Panc1 (cell line): ENCODE measurements around the gene TTC9C. TPM values are rescaled to one million over a fixed set of nuclear protein-coding genes. Genes with fewer than 3 reads are reported as not detected.

Experiments used
- ATAC-seq: fragments of 200-7000 bp; cut with Tn5 transposase; 2 replicates; pipeline ENCODE4 v1.9.1; 2020; ENCODE audit warnings: mild to moderate bottlenecking, moderate library complexity
- BruUV-seq: library from RNA; stranded (reverse); fragments of 400-500 nt; replicated peaks from 2 replicates; lab custom pipeline; 2021; lab: Mats Ljungman, UMichigan
- CTCF ChIA-PET: fragments of 300-600 bp; sonication (Branson Sonifier 250); formaldehyde crosslinking; loops from one replicate; lab custom pipeline; 2022; ENCODE audit warnings: antibody characterized with exemption; lab: Charles Lee
- POLR2A ChIA-PET: fragments of 300-600 bp; sonication (Branson Sonifier 250); formaldehyde crosslinking; loops from one replicate; lab custom pipeline; 2022; ENCODE audit warnings: antibody characterized with exemption; lab: Charles Lee
- DNase-seq: peaks from one replicate; pipeline ENCODE4 v3.0.0-alpha.2; 2010; ENCODE audit warnings: low read depth, low spot score
- H3K27ac ChIP-seq: 2 replicates; pipeline ENCODE4 v1.5.1; 2011; ENCODE audit warnings: mild to moderate bottlenecking, low read length, inconsistent platforms
- H3K27me3 ChIP-seq: fragments of 200-500 bp; sonication (Bioruptor generic); 2 replicates; pipeline ENCODE4 v1.6.0; 2014; ENCODE audit warnings: low read length, inconsistent platforms; ENCODE audit not compliant: control insufficient read depth, insufficient read depth
- H3K36me3 ChIP-seq: fragments of 200-500 bp; sonication (Bioruptor generic); 2 replicates; pipeline ENCODE4 v1.5.1; 2014; ENCODE audit warnings: inconsistent platforms, mild to moderate bottlenecking, low read length, moderate library complexity; ENCODE audit not compliant: control insufficient read depth, insufficient read depth
- H3K4me1 ChIP-seq: 2 replicates; pipeline ENCODE4 v1.5.1; 2011; ENCODE audit warnings: inconsistent platforms, mild to moderate bottlenecking, low read length, moderate library complexity; ENCODE audit not compliant: control insufficient read depth, insufficient read depth
- H3K4me3 ChIP-seq, 2 experiments: 2 replicates each; pipeline ENCODE4 v1.5.1; 2011 to 2012; ENCODE audit warnings: low read depth in 2 of 2, low read length in 2 of 2, mild to moderate bottlenecking in 2 of 2, inconsistent platforms in 1 of 2, moderate library complexity in 1 of 2
- H3K9me3 ChIP-seq: fragments of 200-500 bp; sonication (Bioruptor generic); 2 replicates; pipeline ENCODE4 v1.5.1; 2014; ENCODE audit warnings: low read depth, mild to moderate bottlenecking, inconsistent platforms, low read length, moderate library complexity; ENCODE audit not compliant: control insufficient read depth, insufficient read depth
- POLR2AphosphoS5 ChIP-seq: IDR thresholded peaks from 2 replicates; pipeline ENCODE4 v1.6.1; 2012; ENCODE audit warnings: mild to moderate bottlenecking, low read depth, low read length, moderate library complexity
- SIN3A ChIP-seq: IDR thresholded peaks from 2 replicates; pipeline ENCODE4 v1.6.1; 2012; ENCODE audit warnings: low read depth, mild to moderate bottlenecking, low read length, moderate library complexity, borderline replicate concordance; ENCODE audit not compliant: insufficient read depth
- TCF7L2 ChIP-seq: IDR thresholded peaks from 2 replicates; pipeline ENCODE4 v1.6.1; 2011; ENCODE audit warnings: mild to moderate bottlenecking, low read depth, low read length, inconsistent platforms
- in situ Hi-C: cut with HindIII; loops from 2 replicates; pipeline ENCODE4 v1.10.0; 2016; ENCODE audit warnings: low sequenced_read_pairs, low pct_unique_long_range_greater_than_20kb
- intact Hi-C: fragments of 100-400 bp; cut with micrococcal nuclease; formaldehyde crosslinking; loops from one replicate; pipeline ENCODE4 v1.10.0; 2022; ENCODE audit not compliant: unreplicated experiment
- total RNA-seq: library from RNA; stranded (reverse); gene quantifications from one replicate; pipeline ENCODE4 v1.2.1, GENCODE V29; 2021; ENCODE audit not compliant: unreplicated experiment
- TF ChIP-seq, protein P1 (sequence below): fragments of 450-650 bp; IDR thresholded peaks from 2 replicates; pipeline ENCODE4 v1.5.1; 2017; ENCODE audit warnings: mild to moderate bottlenecking
- TF ChIP-seq, protein P2 (sequence below), 2 experiments: IDR thresholded peaks; 2 replicates each; pipeline ENCODE4 v1.6.1; 2011 to 2012; ENCODE audit warnings: low read depth in 2 of 2, control low read depth in 1 of 2, low read length in 1 of 2, mild to moderate bottlenecking in 1 of 2, moderate library complexity in 1 of 2; ENCODE audit not compliant: insufficient read depth in 1 of 2

Gene TTC9C
- total RNA-seq, 1 experiment from 2014 or later: 39.4 TPM

DNA sequence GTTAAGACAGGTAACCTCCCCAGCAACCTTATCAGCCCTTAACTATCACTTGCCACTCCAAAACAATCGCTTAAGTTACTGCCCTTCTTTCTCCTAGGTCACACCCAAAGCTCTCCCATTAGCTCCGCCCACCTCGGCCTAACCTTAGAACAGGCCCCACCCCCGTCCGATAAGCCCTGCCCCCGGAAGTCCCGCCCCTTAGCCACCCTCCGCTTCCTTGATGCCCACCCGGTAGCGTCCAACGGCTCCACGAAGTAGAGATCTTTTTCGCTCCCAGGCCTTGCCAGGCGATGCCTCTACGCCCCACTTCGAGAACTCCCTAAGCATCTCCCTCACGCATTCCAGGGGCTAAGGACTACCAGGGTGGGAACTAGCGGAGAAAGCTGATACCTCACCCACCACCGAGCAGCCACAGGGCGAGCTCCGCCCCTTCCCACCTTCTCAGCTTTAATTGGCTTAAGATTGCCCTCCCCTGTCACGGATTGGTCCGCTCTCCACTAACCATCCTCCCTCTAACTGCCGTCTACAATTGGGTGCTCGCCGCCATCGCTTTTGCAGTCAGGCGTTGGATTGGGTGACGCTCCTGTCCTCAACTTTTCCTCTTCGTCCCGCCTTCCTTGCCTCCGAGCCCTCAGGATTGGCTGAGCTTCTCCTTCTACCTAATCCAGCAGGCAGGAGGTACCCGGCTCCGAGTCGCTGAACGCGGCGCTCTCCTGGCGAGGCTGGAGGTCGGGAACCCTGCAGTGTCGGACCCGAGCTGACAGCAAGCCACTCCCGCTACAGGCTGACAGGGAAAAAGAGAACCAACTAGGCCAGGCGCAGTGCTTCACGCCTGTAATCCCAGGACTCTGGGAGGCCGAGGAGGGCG lies 25.7 kb downstream of the TTC9C start, which contains the start of gene ZBTB3:
ZBTB3 (minus strand) TSS at position 425 of the 868 bp plus-strand sequence. CDS start 496 bp downstream, outside the sequence.
- ChIA-PET CTCF (interaction anchor here (0.5 to 1.2 kb wide), 6 partner anchors 16 to 106 kb away, joined by 3 to 8 read pairs (median 5); partner anchors contain the start of genes LBHD1 and TAF6L), POLR2A (interaction anchor here (0.6 to 1.6 kb wide), 13 partner anchors 10 to 618 kb away, joined by 3 to 16 read pairs (median 4); partner anchors contain the start of genes HNRNPUL2 and TUT1)
- Histone ChIP-seq H3K4me3 (peak within 1 kb of the TSS; percentile 76 to 87), H3K9me3 (no peaks in the 10 kb centered on the region), H3K27me3 (no peaks in the 10 kb centered on the region), H3K4me1 (peaks cover 8% of the 10 kb centered on the region; the same call in 1 of the 2 replicates), H3K36me3 (no peaks in the 10 kb centered on the region), H3K27ac (peak within 1 kb of the TSS; percentile 98)
- TF ChIP-seq SIN3A (no peak; the same call in 1 of the 2 replicates), POLR2AphosphoS5 (peak; percentile 92)
- peak; percentile 98 for ATAC-seq
- in situ Hi-C loops (no loop called here), intact Hi-C loops (loop anchor here (5.0 kb wide), 1 partner anchor 418 kb away; no protein-coding TSS in a partner anchor)
- no TSS peak for BruUV-seq
- DNase-seq: peak; percentile 99

DNA sequence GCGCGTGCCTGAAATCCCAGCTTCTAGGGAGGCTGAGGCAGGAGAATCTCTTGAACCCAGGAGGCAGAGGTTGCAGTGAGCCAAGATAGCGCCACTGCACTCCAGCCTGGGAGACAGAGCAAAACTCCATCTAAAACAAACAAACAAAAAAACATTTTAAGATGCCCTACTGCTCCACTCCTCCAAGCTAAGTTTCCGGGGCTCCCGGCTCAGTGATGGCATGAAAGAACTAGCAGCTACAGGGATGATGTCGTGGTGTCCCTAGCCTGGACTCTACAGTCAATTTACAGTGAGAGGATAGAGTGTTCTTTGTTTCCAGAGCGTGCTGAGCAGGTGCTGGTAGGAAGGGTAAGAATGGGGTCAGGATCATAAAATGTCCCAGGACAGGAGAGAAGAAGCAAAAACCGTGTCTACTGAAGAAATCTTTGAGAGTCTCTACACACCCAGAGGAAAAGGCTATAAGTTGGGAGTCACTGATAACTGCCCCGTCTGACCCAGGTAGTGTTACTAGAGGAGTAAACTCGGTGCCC lies 26.9 kb downstream of the TTC9C start:
- Histone ChIP-seq H3K9me3 (no peaks in the 10 kb centered on the region), H3K4me3 (peak overlapping the region in 1 of 2 experiments; percentile 87; a peak in 1 of 4 replicates), H3K36me3 (no peaks in the 10 kb centered on the region), H3K27me3 (no peaks in the 10 kb centered on the region), H3K27ac (peak overlapping the region; percentile 98), H3K4me1 (peaks cover 8% of the 10 kb centered on the region; the same call in 1 of the 2 replicates)
- TF ChIP-seq TCF7L2 (no peak), SIN3A (no peak), POLR2AphosphoS5 (no peak)
- TF ChIP-seq, protein P1, sequence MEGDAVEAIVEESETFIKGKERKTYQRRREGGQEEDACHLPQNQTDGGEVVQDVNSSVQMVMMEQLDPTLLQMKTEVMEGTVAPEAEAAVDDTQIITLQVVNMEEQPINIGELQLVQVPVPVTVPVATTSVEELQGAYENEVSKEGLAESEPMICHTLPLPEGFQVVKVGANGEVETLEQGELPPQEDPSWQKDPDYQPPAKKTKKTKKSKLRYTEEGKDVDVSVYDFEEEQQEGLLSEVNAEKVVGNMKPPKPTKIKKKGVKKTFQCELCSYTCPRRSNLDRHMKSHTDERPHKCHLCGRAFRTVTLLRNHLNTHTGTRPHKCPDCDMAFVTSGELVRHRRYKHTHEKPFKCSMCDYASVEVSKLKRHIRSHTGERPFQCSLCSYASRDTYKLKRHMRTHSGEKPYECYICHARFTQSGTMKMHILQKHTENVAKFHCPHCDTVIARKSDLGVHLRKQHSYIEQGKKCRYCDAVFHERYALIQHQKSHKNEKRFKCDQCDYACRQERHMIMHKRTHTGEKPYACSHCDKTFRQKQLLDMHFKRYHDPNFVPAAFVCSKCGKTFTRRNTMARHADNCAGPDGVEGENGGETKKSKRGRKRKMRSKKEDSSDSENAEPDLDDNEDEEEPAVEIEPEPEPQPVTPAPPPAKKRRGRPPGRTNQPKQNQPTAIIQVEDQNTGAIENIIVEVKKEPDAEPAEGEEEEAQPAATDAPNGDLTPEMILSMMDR: no peak
- TF ChIP-seq, protein P2, sequence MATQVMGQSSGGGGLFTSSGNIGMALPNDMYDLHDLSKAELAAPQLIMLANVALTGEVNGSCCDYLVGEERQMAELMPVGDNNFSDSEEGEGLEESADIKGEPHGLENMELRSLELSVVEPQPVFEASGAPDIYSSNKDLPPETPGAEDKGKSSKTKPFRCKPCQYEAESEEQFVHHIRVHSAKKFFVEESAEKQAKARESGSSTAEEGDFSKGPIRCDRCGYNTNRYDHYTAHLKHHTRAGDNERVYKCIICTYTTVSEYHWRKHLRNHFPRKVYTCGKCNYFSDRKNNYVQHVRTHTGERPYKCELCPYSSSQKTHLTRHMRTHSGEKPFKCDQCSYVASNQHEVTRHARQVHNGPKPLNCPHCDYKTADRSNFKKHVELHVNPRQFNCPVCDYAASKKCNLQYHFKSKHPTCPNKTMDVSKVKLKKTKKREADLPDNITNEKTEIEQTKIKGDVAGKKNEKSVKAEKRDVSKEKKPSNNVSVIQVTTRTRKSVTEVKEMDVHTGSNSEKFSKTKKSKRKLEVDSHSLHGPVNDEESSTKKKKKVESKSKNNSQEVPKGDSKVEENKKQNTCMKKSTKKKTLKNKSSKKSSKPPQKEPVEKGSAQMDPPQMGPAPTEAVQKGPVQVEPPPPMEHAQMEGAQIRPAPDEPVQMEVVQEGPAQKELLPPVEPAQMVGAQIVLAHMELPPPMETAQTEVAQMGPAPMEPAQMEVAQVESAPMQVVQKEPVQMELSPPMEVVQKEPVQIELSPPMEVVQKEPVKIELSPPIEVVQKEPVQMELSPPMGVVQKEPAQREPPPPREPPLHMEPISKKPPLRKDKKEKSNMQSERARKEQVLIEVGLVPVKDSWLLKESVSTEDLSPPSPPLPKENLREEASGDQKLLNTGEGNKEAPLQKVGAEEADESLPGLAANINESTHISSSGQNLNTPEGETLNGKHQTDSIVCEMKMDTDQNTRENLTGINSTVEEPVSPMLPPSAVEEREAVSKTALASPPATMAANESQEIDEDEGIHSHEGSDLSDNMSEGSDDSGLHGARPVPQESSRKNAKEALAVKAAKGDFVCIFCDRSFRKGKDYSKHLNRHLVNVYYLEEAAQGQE (IDR thresholded peaks at IDR 0.05; ENCODE audit: insufficient read depth in 1 of 2, low read depth in 2 of 2, low read length in 1 of 2): no peak
- DNase-seq (no peak), ATAC-seq (no peak)
- in situ Hi-C loops (no loop called here), intact Hi-C loops (no loop called here)
- no TSS peak for BruUV-seq
- ChIA-PET POLR2A (no interaction called here), CTCF (interaction anchor here (0.5 kb wide), 1 partner anchor 78 kb away, joined by 3 read pairs; no protein-coding TSS in a partner anchor)
